GM23248 (cell line): ENCODE results near the gene SEC16A. TPM values are rescaled to one million over a fixed set of nuclear protein-coding genes. Genes with fewer than 3 reads are reported as not detected.

Source experiments
- DNase-seq: peaks from one replicate; pipeline ENCODE4 v3.0.0-alpha.2; 2015
- H2AFZ ChIP-seq: fragments of 200-600 bp; sonication (generic); 2 replicates; pipeline ENCODE4 v1.6.1; 2016; ENCODE audit warnings: antibody characterized with exemption
- H3F3A ChIP-seq: fragments of 200-600 bp; sonication (generic); 2 replicates; pipeline ENCODE4 v1.6.1; 2016; ENCODE audit warnings: mild to moderate bottlenecking, antibody characterized with exemption, mixed run types; ENCODE audit not compliant: insufficient read depth
- H3K27ac ChIP-seq: fragments of 200-600 bp; sonication (generic); 2 replicates; pipeline ENCODE4 v1.5.1; 2016; ENCODE audit warnings: mild to moderate bottlenecking
- H3K27me3 ChIP-seq: fragments of 200-600 bp; sonication (generic); replicated peaks from 2 replicates; pipeline ENCODE4 v1.6.1; 2016; ENCODE audit warnings: mild to moderate bottlenecking; ENCODE audit not compliant: insufficient read depth
- H3K36me3 ChIP-seq: fragments of 200-600 bp; sonication (generic); 2 replicates; pipeline ENCODE4 v1.6.1; 2016; ENCODE audit warnings: low read depth, mild to moderate bottlenecking
- H3K4me1 ChIP-seq: fragments of 200-600 bp; sonication (generic); 2 replicates; pipeline ENCODE4 v1.6.1; 2016; ENCODE audit warnings: mild to moderate bottlenecking; ENCODE audit not compliant: insufficient read depth
- H3K4me2 ChIP-seq: fragments of 200-600 bp; sonication (generic); one replicate; pipeline ENCODE4 v1.6.1; 2016; ENCODE audit warnings: mild to moderate bottlenecking; ENCODE audit not compliant: unreplicated experiment
- H3K4me3 ChIP-seq: fragments of 200-600 bp; sonication (generic); 2 replicates; pipeline ENCODE4 v1.5.1; 2016; ENCODE audit warnings: mild to moderate bottlenecking
- H3K79me2 ChIP-seq: fragments of 200-600 bp; sonication (generic); 2 replicates; pipeline ENCODE4 v1.6.1; 2016; ENCODE audit warnings: mild to moderate bottlenecking; ENCODE audit not compliant: insufficient read depth
- H3K9ac ChIP-seq: fragments of 200-600 bp; sonication (generic); 2 replicates; pipeline ENCODE4 v1.6.1; 2016; ENCODE audit warnings: mild to moderate bottlenecking
- H3K9me2 ChIP-seq: fragments of 200-600 bp; sonication (generic); 2 replicates; pipeline ENCODE4 v1.6.1; 2016; ENCODE audit warnings: mixed run types, mild to moderate bottlenecking, moderate library complexity; ENCODE audit not compliant: insufficient read depth
- H3K9me3 ChIP-seq: fragments of 200-600 bp; sonication (generic); one replicate; pipeline ENCODE4 v1.6.1; 2017; ENCODE audit warnings: low read depth
- H4K20me1 ChIP-seq: fragments of 200-600 bp; sonication (generic); 2 replicates; pipeline ENCODE4 v1.6.0; 2016; ENCODE audit not compliant: insufficient read depth
- EZH2 ChIP-seq: fragments of 200-600 bp; sonication (generic); IDR thresholded peaks from 2 replicates; pipeline ENCODE4 v1.6.1; 2018; ENCODE audit warnings: antibody characterized with exemption, mild to moderate bottlenecking; ENCODE audit not compliant: insufficient read depth, poor library complexity, severe bottlenecking
- EZH2phosphoT487 ChIP-seq: fragments of 200-600 bp; sonication (generic); IDR thresholded peaks from 2 replicates; pipeline ENCODE4 v1.6.1; 2018; ENCODE audit warnings: antibody characterized with exemption, moderate library complexity, mild to moderate bottlenecking, low read depth; ENCODE audit not compliant: insufficient read depth
- WGBS, 2 experiments: methylation state at CpG; one replicate each; pipeline ENCODE4 v1.1.6; 2015 to 2017; ENCODE audit warnings: low lambda C conversion rate in 2 of 2, low coverage in 1 of 2; ENCODE audit errors: missing lambda C conversion rate in 2 of 2; 5-methylcytosine and 5-hydroxymethylcytosine counted together
- in situ Hi-C: fragments of 300-500 bp; cut with MboI; formaldehyde crosslinking; loops from 2 replicates; pipeline ENCODE4 v1.15.0; 2020
- polyA plus RNA-seq: library from polyadenylated mRNA; unstranded; fragments of >200 nt; fragmentation: Nextera tagmentation; extraction: Ambion mirVana; gene quantifications from 2 replicates; pipeline ENCODE4 v1.2.1, GENCODE V29; 2016
- total RNA-seq: library from RNA; depleted of rRNA; stranded (reverse); fragments of >200 nt; shearing (Covaris generic); gene quantifications from 2 replicates; pipeline ENCODE4 v1.2.3, GENCODE V29; 2014

SEC16A gene
- total and polyA plus RNA-seq, 2 experiments from 2014 or later, result 34.5 to 43.4 TPM

GRCh38 chr9:136517012-136517743 is 34.3 kb upstream of the SEC16A start:
- no peak overlapping the region for H3K27ac ChIP-seq
- H3K27me3 ChIP-seq, result no peaks in the 10 kb centered on the region
- DNase-seq, result no peak
- no peaks in the 10 kb centered on the region for H3K79me2 ChIP-seq
- H3K4me3 ChIP-seq, result no peak overlapping the region
- no peak overlapping the region for H3K4me2 ChIP-seq
- H3K4me1 ChIP-seq, result no peaks in the 10 kb centered on the region
- no peak overlapping the region for H3K9ac ChIP-seq
- no peak overlapping the region for H2AFZ ChIP-seq
- H3F3A ChIP-seq, result no peaks in the 10 kb centered on the region
- H3K36me3 ChIP-seq, result no peaks in the 10 kb centered on the region
- H4K20me1 ChIP-seq, result no peaks in the 10 kb centered on the region
- H3K9me2 ChIP-seq, result no peaks in the 10 kb centered on the region
- H3K9me3 ChIP-seq, result no peaks in the 10 kb centered on the region
- in situ Hi-C loops, result no loop called here
- TF ChIP-seq EZH2phosphoT487 (no peak), EZH2 (no peak)
- 92 to 93% methylated on average over 23 to 35 of the region's 37 CpGs for WGBS, 2 experiments

- no peaks in the 10 kb centered on the region for H3K4me1 ChIP-seq
- H3K27ac ChIP-seq, result no peak overlapping the region
- no peaks in the 10 kb centered on the region for H3K36me3 ChIP-seq
- no peaks in the 10 kb centered on the region for H3K9me3 ChIP-seq
- TF ChIP-seq EZH2phosphoT487 (no peak), EZH2 (no peak)
- H3K27me3 ChIP-seq, result no peaks in the 10 kb centered on the region
- WGBS, 2 experiments, result 77 to 78% methylated on average over 14 to 19 of the region's 19 CpGs
- H3K4me3 ChIP-seq, result no peak overlapping the region
- DNase-seq, result no peak
- no peak overlapping the region for H2AFZ ChIP-seq
- H3K79me2 ChIP-seq, result no peaks in the 10 kb centered on the region
- no peak overlapping the region for H3K4me2 ChIP-seq
- H3F3A ChIP-seq, result no peaks in the 10 kb centered on the region
- in situ Hi-C loops, result no loop called here
- H3K9ac ChIP-seq, result no peak overlapping the region
- H4K20me1 ChIP-seq, result no peaks in the 10 kb centered on the region
- H3K9me2 ChIP-seq, result no peaks in the 10 kb centered on the region
Observed at GRCh38 chr9:136516191-136516654, 33.4 kb upstream of the SEC16A start.

GRCh38 chr9:136515276-136515675 is 32.4 kb upstream of the SEC16A start:
- Histone ChIP-seq H3K9me2 (no peaks in the 10 kb centered on the region), H3K4me3 (no peak overlapping the region), H3K9ac (no peak overlapping the region), H3K4me1 (no peaks in the 10 kb centered on the region), H3K36me3 (no peaks in the 10 kb centered on the region), H3F3A (no peaks in the 10 kb centered on the region), H4K20me1 (no peaks in the 10 kb centered on the region), H3K79me2 (no peaks in the 10 kb centered on the region), H3K27ac (no peak overlapping the region), H3K4me2 (no peak overlapping the region), H3K27me3 (no peaks in the 10 kb centered on the region), H2AFZ (no peak overlapping the region), H3K9me3 (no peaks in the 10 kb centered on the region)
- TF ChIP-seq EZH2phosphoT487 (no peak), EZH2 (no peak)
- 95 to 96% methylated on average over 20 to 28 of the region's 28 CpGs for WGBS, 2 experiments
- no peak for DNase-seq
- in situ Hi-C loops, result no loop called here

- H3K4me3 ChIP-seq, result no peak overlapping the region
- in situ Hi-C loops, result no loop called here
- H3K4me1 ChIP-seq, result no peaks in the 10 kb centered on the region
- no peaks in the 10 kb centered on the region for H3K9me2 ChIP-seq
- no peak for TF ChIP-seq EZH2phosphoT487
- no peak for TF ChIP-seq EZH2
- H3K27ac ChIP-seq, result no peak overlapping the region
- H3F3A ChIP-seq, result no peaks in the 10 kb centered on the region
- H3K36me3 ChIP-seq, result no peaks in the 10 kb centered on the region
- no peaks in the 10 kb centered on the region for H3K27me3 ChIP-seq
- DNase-seq, result peak; percentile 13
- no peak overlapping the region for H3K4me2 ChIP-seq
- no peaks in the 10 kb centered on the region for H4K20me1 ChIP-seq
- no peaks in the 10 kb centered on the region for H3K9me3 ChIP-seq
- no peak overlapping the region for H3K9ac ChIP-seq
- H3K79me2 ChIP-seq, result no peaks in the 10 kb centered on the region
- 87 to 94% methylated on average over 27 to 29 of the region's 29 CpGs for WGBS, 2 experiments
- H2AFZ ChIP-seq, result no peak overlapping the region
Observed at GRCh38 chr9:136514022-136514714, 31.3 kb upstream of the SEC16A start.
